Panc1 (cell line): ENCODE results near the gene AFF2.

ENCODE experiments used
- CTCF ChIP-seq: fragments of 450-650 bp; IDR thresholded peaks from 2 replicates; pipeline ENCODE4 v1.5.1; 2017; ENCODE audit warnings: mild to moderate bottlenecking
- POLR2AphosphoS5 ChIP-seq: IDR thresholded peaks from 2 replicates; pipeline ENCODE4 v1.6.1; 2012; ENCODE audit warnings: mild to moderate bottlenecking, low read depth, low read length, moderate library complexity
- REST ChIP-seq, 2 experiments: IDR thresholded peaks; 2 replicates each; pipeline ENCODE4 v1.6.1; 2011 to 2012; ENCODE audit warnings: low read depth in 2 of 2, control low read depth in 1 of 2, low read length in 1 of 2, mild to moderate bottlenecking in 1 of 2, moderate library complexity in 1 of 2; ENCODE audit not compliant: insufficient read depth in 1 of 2
- TCF7L2 ChIP-seq: IDR thresholded peaks from 2 replicates; pipeline ENCODE4 v1.6.1; 2011; ENCODE audit warnings: mild to moderate bottlenecking, low read depth, low read length, inconsistent platforms

- TF ChIP-seq CTCF (no peak), REST (IDR thresholded peaks at IDR 0.05; ENCODE audit: insufficient read depth in 1 of 2, low read depth in 2 of 2, low read length in 1 of 2) (no peak), TCF7L2 (no peak), POLR2AphosphoS5 (no peak)
Measured at GRCh38 chrX:149045645-149046210, 545.3 kb downstream of the AFF2 start.
